ENCODE measurements around the gene FOXI3. TPM values are rescaled to one million over a fixed set of nuclear protein-coding genes. Genes with fewer than 3 reads are reported as not detected.

The FOXI3 gene
- total and polyA plus RNA-seq, 9 of the 15 experiments (the other 6 are each of a cell fraction or from before 2014, with no cell fraction given): not detected

- no peak overlapping the region for H3K4me2 ChIP-seq (ENCODE audit: insufficient read depth, low read length)
- no peaks in the 10 kb centered on the region; a peak in 1 of 5 replicates for H3K4me1 ChIP-seq (replicated peaks in 1 of 2; ENCODE audit: control insufficient read depth in 2 of 2, insufficient read depth in 2 of 2, low read length in 2 of 2)
- in situ Hi-C loops (cut with MboI) (loop anchor here (25.0 kb wide), 1 partner anchor 271 kb away; no protein-coding TSS in a partner anchor), intact Hi-C loops (cut with micrococcal nuclease) (loop anchor here (10.0 kb wide), 1 partner anchor 134 kb away; no protein-coding TSS in a partner anchor)
- H3K9me3 ChIP-seq (replicated peaks; ENCODE audit: control insufficient read depth, insufficient read depth, low read depth, low read length): no peaks in the 10 kb centered on the region
- no peak for FAIRE-seq
- no peak for ATAC-seq
- no peak overlapping the region for H3K9ac ChIP-seq (ENCODE audit: insufficient read depth in 1 of 2, low read depth in 2 of 2, low read length in 2 of 2)
- no peaks in the 10 kb centered on the region for H3K79me2 ChIP-seq (ENCODE audit: control insufficient read depth, insufficient read depth, low read length)
- CTCF ChIA-PET (ENCODE audit: low intra/inter-chr PET ratio): no interaction called here
- no peak for DNase-seq (ENCODE audit: extremely low read depth in 1 of 4, low spot score in 3 of 4)
- H3K27me3 ChIP-seq (ENCODE audit: control insufficient read depth in 2 of 2, insufficient read depth in 2 of 2, low read length in 2 of 2): peaks cover 6 to 29% of the 10 kb centered on the region in 2 experiments; a peak in 3 of 5 replicates
- no peaks in the 10 kb centered on the region for H4K20me1 ChIP-seq (replicated peaks; ENCODE audit: control insufficient read depth, insufficient read depth, low read length)
- no peak overlapping the region for H3K27ac ChIP-seq (ENCODE audit: extremely low read depth, low read depth, low read length)
- no peaks in the 10 kb centered on the region for H3K36me3 ChIP-seq (ENCODE audit: control insufficient read depth, insufficient read depth, low read length)
- BruUV-seq (replicated peaks): no TSS peak
- POLR2A ChIA-PET: no interaction called here
- no peaks in the 10 kb centered on the region for H3K9me1 ChIP-seq (ENCODE audit: control insufficient read depth, insufficient read depth, low read length)
- no peak for TF ChIP-seq ZNF232 (CRISPR knock-in tag; IDR thresholded peaks at IDR 0.05)
- TF ChIP-seq FOXJ3 (CRISPR knock-in tag; IDR thresholded peaks at IDR 0.05): no peak
- no peak for TF ChIP-seq RBM39 (optimal IDR thresholded peaks at IDR 0.05; ENCODE audit: low read depth, low read length)
- TF ChIP-seq ZNF124 (CRISPR knock-in tag; IDR thresholded peaks at IDR 0.05): no peak
- TF ChIP-seq ZNF583 (CRISPR knock-in tag; IDR thresholded peaks at IDR 0.05): no peak
- no peak for TF ChIP-seq KDM1A (IDR thresholded peaks at IDR 0.05)
- no peak for TF ChIP-seq ZNF668 (CRISPR knock-in tag; IDR thresholded peaks at IDR 0.05)
- no peak overlapping the region for H3K4me3 ChIP-seq
- WGBS (ENCODE audit: insufficient coverage, low coverage, missing lambda C conversion rate): 0% methylated on average over 1 of the region's 1 CpG
- no peak overlapping the region for H2AFZ ChIP-seq (ENCODE audit: low read depth, low read length)
Measured at GRCh38 chr2:88458633-88459032, 6.1 kb upstream of the FOXI3 start.
